Stimulated activated naive B cell treated with anti-CD40 and anti-IgM and Interleukin-4, amounts not matched to agents 10 μg/mL and 1 μg/mL and 100 μg/mL, for 72 hours (primary cell): Measurements from ENCODE around the gene AFP.

Experiments
- ATAC-seq, 2 donors: fragments of 150-1000 bp; cut with Tn5 transposase; replicated peaks; 2 replicates each; pipeline ENCODE4 v1.10.0; 2021; ENCODE audit warnings: moderate library complexity in 1 of 2
- DNase-seq: peaks from one replicate; pipeline ENCODE4 v3.0.0; 2021
- H3K27ac Mint-ChIP-seq: one replicate; pipeline ENCODE4 v1.8.0; 2022; ENCODE audit warnings: mild to moderate bottlenecking, mixed read lengths
- H3K27me3 Mint-ChIP-seq, 2 donors: one replicate each; pipeline ENCODE4 v1.8.0; 2022; ENCODE audit warnings: mixed read lengths in 2 of 2
- H3K36me3 Mint-ChIP-seq, 2 donors: one replicate each; pipeline ENCODE4 v1.8.0; 2022; ENCODE audit warnings: mixed read lengths in 2 of 2, mild to moderate bottlenecking in 1 of 2
- H3K4me1 Mint-ChIP-seq, 2 donors: one replicate each; pipeline ENCODE4 v1.8.0; 2022; ENCODE audit warnings: mixed read lengths in 2 of 2, mild to moderate bottlenecking in 1 of 2
- H3K4me3 Mint-ChIP-seq, 2 donors: one replicate each; pipeline ENCODE4 v1.8.0; 2022; ENCODE audit warnings: mild to moderate bottlenecking in 2 of 2, mixed read lengths in 2 of 2, moderate library complexity in 1 of 2
- H3K9me3 Mint-ChIP-seq, 2 donors: one replicate each; pipeline ENCODE4 v1.8.0; 2022; ENCODE audit warnings: mixed read lengths in 2 of 2, mild to moderate bottlenecking in 1 of 2

Gene AFP

DNA sequence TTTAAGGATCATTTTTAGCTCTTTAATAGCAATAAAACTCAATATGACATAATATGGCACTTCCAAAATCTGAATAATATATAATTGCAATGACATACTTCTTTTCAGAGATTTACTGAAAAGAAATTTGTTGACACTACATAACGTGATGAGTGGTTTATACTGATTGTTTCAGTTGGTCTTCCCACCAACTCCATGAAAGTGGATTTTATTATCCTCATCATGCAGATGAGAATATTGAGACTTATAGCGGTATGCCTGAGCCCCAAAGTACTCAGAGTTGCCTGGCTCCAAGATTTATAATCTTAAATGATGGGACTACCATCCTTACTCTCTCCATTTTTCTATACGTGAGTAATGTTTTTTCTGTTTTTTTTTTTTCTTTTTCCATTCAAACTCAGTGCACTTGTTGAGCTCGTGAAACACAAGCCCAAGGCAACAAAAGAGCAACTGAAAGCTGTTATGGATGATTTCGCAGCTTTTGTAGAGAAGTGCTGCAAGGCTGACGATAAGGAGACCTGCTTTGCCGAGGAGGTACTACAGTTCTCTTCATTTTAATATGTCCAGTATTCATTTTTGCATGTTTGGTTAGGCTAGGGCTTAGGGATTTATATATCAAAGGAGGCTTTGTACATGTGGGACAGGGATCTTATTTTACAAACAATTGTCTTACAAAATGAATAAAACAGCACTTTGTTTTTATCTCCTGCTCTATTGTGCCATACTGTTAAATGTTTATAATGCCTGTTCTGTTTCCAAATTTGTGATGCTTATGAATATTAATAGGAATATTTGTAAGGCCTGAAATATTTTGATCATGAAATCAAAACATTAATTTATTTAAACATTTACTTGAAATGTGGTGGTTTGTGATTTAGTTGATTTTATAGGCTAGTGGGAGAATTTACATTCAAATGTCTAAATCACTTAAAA, 16.6 kb upstream of the AFP start:
- Mint-ChIP-seq H3K36me3 (no peaks in the 10 kb centered on the region), H3K27me3 (peaks cover 0 to 4% of the 10 kb centered on the region in 2 donors), H3K9me3 (no peaks in the 10 kb centered on the region), H3K27ac (no peak overlapping the region), H3K4me1 (no peaks in the 10 kb centered on the region), H3K4me3 (no peak overlapping the region)
- DNase-seq (no peak), ATAC-seq (no peak)

DNA sequence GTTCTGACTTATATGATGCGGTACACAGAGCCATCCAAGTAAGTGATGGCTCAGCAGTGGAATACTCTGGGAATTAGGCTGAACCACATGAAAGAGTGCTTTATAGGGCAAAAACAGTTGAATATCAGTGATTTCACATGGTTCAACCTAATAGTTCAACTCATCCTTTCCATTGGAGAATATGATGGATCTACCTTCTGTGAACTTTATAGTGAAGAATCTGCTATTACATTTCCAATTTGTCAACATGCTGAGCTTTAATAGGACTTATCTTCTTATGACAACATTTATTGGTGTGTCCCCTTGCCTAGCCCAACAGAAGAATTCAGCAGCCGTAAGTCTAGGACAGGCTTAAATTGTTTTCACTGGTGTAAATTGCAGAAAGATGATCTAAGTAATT, 15.4 kb upstream of the AFP start:
- no peak overlapping the region for H3K4me3 Mint-ChIP-seq
- H3K27me3 Mint-ChIP-seq = peaks cover 0 to 4% of the 10 kb centered on the region in 2 donors
- DNase-seq (no peak), ATAC-seq (no peak)
- H3K27ac Mint-ChIP-seq = no peak overlapping the region
- H3K36me3 Mint-ChIP-seq = no peaks in the 10 kb centered on the region
- no peaks in the 10 kb centered on the region for H3K4me1 Mint-ChIP-seq
- no peaks in the 10 kb centered on the region for H3K9me3 Mint-ChIP-seq

DNA sequence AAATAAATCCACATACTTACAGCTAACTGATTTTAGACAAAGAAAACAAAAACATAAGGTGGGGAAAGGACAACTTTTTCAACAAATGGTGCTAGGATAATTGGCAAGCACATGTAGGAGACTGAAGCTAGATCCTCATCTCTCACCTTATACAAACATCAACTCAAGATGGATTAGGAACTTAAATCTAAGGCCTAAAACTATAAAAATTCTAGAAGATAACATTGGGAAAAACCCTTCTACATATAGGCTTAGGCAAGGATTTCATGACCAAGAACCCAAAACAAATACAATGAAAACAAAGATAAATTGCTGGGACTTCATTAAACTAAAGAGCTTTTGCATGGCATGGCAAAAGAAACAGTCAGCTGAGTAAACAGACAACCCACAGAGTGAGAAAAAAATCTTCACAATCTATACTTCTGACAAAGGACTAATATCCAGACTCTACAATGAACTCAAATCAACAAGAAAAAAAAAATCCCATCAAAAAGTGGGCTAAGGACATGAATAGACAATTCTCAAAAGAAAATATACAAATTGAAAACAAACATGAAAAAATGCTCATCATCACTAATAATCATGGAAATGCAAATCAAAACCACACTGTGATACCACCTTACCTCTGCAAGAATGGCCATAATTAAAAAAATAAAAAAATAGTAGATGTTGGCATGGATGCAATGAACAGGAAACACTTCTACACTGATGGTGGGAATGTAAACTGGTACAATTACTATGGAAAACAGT, 14.1 kb upstream of the AFP start:
- ATAC-seq (no peak), DNase-seq (no peak)
- Mint-ChIP-seq H3K27ac (no peak overlapping the region), H3K27me3 (peaks cover 0 to 4% of the 10 kb centered on the region in 2 donors), H3K9me3 (no peaks in the 10 kb centered on the region), H3K36me3 (no peaks in the 10 kb centered on the region), H3K4me1 (no peaks in the 10 kb centered on the region), H3K4me3 (no peak overlapping the region)

DNA sequence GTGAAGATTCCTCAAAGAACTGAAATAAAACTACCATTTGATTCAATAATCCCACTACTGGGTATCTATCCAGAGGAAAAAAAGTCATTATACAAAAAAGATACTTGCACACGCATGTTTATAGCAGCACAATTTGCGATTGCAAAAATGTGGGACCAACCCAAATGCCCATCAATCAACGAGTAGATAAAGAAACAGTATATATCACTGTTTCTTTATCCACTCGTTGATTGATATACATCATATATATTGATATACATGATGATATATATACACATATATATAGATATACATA, 13.6 kb upstream of the AFP start:
- Mint-ChIP-seq H3K36me3 (no peaks in the 10 kb centered on the region), H3K4me3 (no peak overlapping the region), H3K4me1 (no peaks in the 10 kb centered on the region), H3K27me3 (peaks cover 0 to 4% of the 10 kb centered on the region in 2 donors), H3K27ac (no peak overlapping the region), H3K9me3 (no peaks in the 10 kb centered on the region)
- DNase-seq = no peak
- no peak for ATAC-seq

DNA sequence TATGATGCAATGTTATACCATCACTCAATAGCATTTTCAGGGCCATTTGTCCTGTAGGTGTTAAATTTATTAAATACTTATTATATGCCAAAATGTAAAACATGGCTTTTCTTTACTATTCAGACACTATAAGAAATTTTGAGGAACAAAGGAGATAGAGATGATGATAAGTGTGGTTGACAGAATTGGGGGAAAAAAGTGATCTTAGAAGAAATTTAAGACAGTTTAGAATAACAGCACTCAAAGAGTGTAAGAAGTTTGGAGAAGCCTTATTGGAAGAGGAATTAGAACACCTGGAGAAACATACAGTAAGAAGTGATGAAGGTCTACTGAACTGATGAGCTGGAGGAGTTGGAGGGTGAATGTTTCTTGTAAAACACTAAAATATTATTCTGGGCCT, 12.8 kb upstream of the AFP start:
- no peak for DNase-seq
- Mint-ChIP-seq H3K27me3 (peaks cover 0 to 4% of the 10 kb centered on the region in 2 donors), H3K9me3 (no peaks in the 10 kb centered on the region), H3K27ac (no peak overlapping the region), H3K4me3 (no peak overlapping the region), H3K36me3 (no peaks in the 10 kb centered on the region), H3K4me1 (no peaks in the 10 kb centered on the region)
- no peak for ATAC-seq

DNA sequence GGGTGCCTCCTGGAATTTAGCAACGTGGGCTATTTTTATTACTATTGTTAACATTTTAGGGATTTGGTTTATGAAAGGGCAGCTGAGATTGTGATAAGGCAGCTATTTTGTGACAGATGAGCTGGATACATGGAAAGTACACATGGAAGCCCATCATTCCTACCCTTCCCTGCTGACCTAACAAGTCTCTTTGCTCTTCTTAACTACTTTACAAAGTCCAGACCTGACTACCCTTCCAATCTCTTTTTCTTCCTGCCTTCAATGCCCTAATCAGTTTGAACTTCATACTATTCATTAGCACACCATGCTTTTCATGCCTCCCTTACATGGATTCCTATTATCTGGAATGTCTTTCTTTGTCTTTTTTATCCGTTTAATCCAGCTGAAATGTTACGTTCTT, 9.4 kb upstream of the AFP start:
- no peak overlapping the region for H3K27ac Mint-ChIP-seq
- no peaks in the 10 kb centered on the region for H3K36me3 Mint-ChIP-seq
- H3K4me1 Mint-ChIP-seq = no peaks in the 10 kb centered on the region
- peaks cover 0 to 4% of the 10 kb centered on the region in 2 donors for H3K27me3 Mint-ChIP-seq
- H3K9me3 Mint-ChIP-seq = no peaks in the 10 kb centered on the region
- ATAC-seq (no peak), DNase-seq (no peak)
- no peak overlapping the region for H3K4me3 Mint-ChIP-seq

DNA sequence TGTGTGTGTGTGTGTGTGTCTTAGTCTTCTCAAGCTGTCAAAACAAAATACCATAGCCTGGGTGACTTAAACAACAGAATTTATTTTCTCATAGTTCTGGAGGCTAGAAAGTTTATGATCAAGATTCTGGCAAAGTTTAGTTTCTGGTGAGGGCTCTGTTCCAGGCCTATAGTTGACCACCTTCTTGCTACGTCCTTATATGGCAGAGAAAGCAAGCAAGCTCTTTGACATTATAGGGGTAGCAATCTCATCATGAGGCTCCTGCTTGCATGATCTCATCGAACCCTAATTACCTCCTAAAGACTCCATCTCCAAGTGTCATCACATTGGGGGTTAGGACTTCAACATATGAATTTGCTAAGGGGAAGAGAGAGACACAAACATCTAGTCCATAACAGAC, 6.9 kb upstream of the AFP start:
- H3K4me3 Mint-ChIP-seq = no peak overlapping the region
- ATAC-seq (no peak), DNase-seq (no peak)
- no peaks in the 10 kb centered on the region for H3K27me3 Mint-ChIP-seq
- H3K4me1 Mint-ChIP-seq = no peaks in the 10 kb centered on the region
- no peaks in the 10 kb centered on the region for H3K9me3 Mint-ChIP-seq
- no peaks in the 10 kb centered on the region for H3K36me3 Mint-ChIP-seq
- no peak overlapping the region for H3K27ac Mint-ChIP-seq

DNA sequence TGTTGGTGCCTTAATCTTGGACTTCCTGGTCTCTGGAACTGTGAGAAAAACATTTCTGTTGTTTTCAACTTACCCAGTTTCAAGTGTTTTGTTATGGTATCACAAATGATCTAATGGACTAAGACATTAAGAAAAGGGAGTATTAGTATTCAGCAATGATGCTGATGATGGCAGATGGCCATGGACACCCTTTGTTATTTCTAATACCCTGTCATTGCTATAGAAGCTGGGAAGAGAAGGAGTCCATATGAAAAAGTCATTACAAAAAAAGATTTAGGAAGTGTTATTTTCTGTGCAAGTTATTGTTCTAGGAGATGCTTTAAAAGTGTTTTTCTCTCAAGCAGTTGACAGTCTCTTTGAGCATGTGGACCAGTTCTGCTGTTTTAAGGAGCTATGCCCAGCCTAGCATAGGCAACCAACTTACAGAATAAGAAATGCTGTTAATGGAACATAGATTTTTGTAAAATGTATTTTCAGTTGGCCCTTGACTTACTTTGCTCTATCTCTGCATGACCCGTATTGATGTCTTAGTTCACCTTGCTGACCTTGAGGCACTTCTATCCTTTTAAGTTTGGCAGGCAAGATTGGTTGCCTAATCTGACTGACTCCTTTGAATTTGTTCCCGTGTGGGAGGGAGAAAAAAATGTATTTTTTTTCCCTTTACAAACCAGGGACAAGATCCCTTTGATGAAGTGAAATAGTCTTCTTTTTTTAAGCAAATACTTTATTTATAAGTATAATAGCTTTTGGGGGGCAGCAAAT, 6.0 kb upstream of the AFP start:
- no peaks in the 10 kb centered on the region for H3K9me3 Mint-ChIP-seq
- no peak overlapping the region for H3K27ac Mint-ChIP-seq
- H3K4me1 Mint-ChIP-seq = no peaks in the 10 kb centered on the region
- no peak overlapping the region for H3K4me3 Mint-ChIP-seq
- peaks cover 0 to 3% of the 10 kb centered on the region in 2 donors for H3K27me3 Mint-ChIP-seq
- ATAC-seq = no peak
- no peaks in the 10 kb centered on the region for H3K36me3 Mint-ChIP-seq
- DNase-seq = no peak

DNA sequence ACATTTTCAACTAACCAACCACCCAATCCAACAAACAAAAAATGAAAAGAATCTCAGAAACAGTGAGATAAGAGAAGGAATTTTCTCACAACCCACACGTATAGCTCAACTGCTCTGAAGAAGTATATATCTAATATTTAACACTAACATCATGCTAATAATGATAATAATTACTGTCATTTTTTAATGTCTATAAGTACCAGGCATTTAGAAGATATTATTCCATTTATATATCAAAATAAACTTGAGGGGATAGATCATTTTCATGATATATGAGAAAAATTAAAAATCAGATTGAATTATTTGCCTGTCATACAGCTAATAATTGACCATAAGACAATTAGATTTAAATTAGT, 4.2 kb upstream of the AFP start:
- Mint-ChIP-seq H3K4me1 (no peaks in the 10 kb centered on the region), H3K9me3 (no peaks in the 10 kb centered on the region), H3K4me3 (no peak overlapping the region), H3K27ac (no peak overlapping the region), H3K27me3 (peaks cover 0 to 3% of the 10 kb centered on the region in 2 donors), H3K36me3 (no peaks in the 10 kb centered on the region)
- no peak for DNase-seq
- no peak for ATAC-seq

DNA sequence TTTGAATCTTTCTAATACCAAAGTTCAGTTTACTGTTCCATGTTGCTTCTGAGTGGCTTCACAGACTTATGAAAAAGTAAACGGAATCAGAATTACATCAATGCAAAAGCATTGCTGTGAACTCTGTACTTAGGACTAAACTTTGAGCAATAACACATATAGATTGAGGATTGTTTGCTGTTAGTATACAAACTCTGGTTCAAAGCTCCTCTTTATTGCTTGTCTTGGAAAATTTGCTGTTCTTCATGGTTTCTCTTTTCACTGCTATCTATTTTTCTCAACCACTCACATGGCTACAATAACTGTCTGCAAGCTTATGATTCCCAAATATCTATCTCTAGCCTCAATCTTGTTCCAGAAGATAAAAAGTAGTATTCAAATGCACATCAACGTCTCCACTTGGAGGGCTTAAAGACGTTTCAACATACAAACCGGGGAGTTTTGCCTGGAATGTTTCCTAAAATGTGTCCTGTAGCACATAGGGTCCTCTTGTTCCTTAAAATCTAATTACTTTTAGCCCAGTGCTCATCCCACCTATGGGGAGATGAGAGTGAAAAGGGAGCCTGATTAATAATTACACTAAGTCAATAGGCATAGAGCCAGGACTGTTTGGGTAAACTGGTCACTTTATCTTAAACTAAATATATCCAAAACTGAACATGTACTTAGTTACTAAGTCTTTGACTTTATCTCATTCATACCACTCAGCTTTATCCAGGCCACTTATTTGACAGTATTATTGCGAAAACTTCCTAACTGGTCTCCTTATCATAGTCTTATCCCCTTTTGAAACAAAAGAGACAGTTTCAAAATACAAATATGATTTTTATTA, 3.6 kb upstream of the AFP start:
- Mint-ChIP-seq H3K4me3 (no peak overlapping the region), H3K27ac (no peak overlapping the region), H3K36me3 (no peaks in the 10 kb centered on the region), H3K9me3 (no peaks in the 10 kb centered on the region), H3K27me3 (peaks cover 0 to 3% of the 10 kb centered on the region in 2 donors), H3K4me1 (no peaks in the 10 kb centered on the region)
- no peak for ATAC-seq
- DNase-seq = no peak

DNA sequence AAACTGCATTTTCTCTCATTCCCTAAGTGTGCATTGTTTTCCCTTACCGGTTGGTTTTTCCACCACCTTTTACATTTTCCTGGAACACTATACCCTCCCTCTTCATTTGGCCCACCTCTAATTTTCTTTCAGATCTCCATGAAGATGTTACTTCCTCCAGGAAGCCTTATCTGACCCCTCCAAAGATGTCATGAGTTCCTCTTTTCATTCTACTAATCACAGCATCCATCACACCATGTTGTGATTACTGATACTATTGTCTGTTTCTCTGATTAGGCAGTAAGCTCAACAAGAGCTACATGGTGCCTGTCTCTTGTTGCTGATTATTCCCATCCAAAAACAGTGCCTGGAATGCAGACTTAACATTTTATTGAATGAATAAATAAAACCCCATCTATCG, 2.9 kb upstream of the AFP start:
- Mint-ChIP-seq H3K27me3 (peaks cover 0 to 3% of the 10 kb centered on the region in 2 donors), H3K4me1 (no peaks in the 10 kb centered on the region), H3K36me3 (no peaks in the 10 kb centered on the region), H3K4me3 (no peak overlapping the region), H3K9me3 (no peaks in the 10 kb centered on the region), H3K27ac (no peak overlapping the region)
- no peak for ATAC-seq
- no peak for DNase-seq

DNA sequence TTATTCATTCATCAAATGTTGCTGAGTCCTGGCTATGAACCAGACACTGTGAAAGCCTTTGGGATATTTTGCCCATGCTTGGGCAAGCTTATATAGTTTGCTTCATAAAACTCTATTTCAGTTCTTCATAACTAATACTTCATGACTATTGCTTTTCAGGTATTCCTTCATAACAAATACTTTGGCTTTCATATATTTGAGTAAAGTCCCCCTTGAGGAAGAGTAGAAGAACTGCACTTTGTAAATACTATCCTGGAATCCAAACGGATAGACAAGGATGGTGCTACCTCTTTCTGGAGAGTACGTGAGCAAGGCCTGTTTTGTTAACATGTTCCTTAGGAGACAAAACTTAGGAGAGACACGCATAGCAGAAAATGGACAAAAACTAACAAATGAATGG, 1.7 kb upstream of the AFP start:
- no peaks in the 10 kb centered on the region for H3K4me1 Mint-ChIP-seq
- ATAC-seq (no peak), DNase-seq (no peak)
- H3K9me3 Mint-ChIP-seq = no peaks in the 10 kb centered on the region
- H3K36me3 Mint-ChIP-seq = no peaks in the 10 kb centered on the region
- no peak overlapping the region for H3K4me3 Mint-ChIP-seq
- peaks cover 0 to 3% of the 10 kb centered on the region in 2 donors for H3K27me3 Mint-ChIP-seq
- no peak overlapping the region for H3K27ac Mint-ChIP-seq

DNA sequence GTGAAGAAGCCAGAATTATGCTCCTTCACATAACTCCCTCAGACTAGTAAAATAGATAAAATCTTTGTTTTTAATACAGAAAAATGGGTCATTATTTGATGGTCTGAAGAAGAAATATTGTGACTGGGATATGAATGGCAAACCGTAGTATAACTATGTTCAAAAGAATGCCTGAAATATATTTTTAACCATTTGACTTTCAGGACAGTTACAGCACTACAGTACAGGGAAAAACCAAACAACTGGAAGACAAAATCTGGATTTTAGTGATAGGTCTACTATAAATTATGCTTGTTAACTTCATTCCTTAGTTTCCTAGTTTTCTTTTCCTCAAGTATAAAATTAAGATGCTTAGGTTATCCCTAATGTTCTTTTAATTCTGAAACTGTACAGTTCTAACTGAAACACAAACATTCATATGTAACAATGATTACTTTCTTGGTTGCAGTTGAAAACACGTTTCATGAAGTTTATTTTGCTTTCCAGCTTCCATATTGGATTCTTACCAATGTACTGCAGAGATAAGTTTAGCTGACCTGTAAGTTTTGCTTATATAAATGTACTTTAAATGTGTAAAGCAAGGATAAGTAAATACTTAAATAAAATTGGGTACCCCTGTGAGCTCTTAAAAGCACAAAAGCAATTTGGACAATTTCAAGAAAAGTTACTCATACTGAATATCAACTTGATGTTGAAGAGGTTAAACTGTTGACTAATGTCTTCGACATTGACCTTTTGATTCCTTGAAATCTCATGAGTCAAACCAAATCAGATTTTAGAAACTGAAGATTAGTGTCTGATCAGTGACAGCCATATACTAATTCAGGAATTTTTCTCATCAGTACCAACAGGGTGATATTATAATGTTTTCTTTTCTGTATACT, 895 bp downstream of the AFP start:
- no peaks in the 10 kb centered on the region for H3K36me3 Mint-ChIP-seq
- no peaks in the 10 kb centered on the region for H3K4me1 Mint-ChIP-seq
- no peaks in the 10 kb centered on the region for H3K9me3 Mint-ChIP-seq
- ATAC-seq = no peak
- H3K27me3 Mint-ChIP-seq = peaks cover 0 to 3% of the 10 kb centered on the region in 2 donors
- no peak overlapping the region for H3K27ac Mint-ChIP-seq
- no peak for DNase-seq
- no peak overlapping the region for H3K4me3 Mint-ChIP-seq
